Measurements from ENCODE around the gene NR1H3. TPM values are rescaled to one million over a fixed set of nuclear protein-coding genes. Genes with fewer than 3 reads are reported as not detected.

NR1H3 gene
- total and polyA plus RNA-seq, 10 of the 15 experiments (the other 5 are each of a cell fraction or from before 2014, with no cell fraction given) = 2.6 to 8.9 (median 4.5) TPM

- TF ChIP-seq CEBPZ (IDR thresholded peaks at IDR 0.05; ENCODE audit: low read depth, low read length) = no peak
- TF ChIP-seq ZNF207 (IDR thresholded peaks at IDR 0.05; ENCODE audit: borderline replicate concordance) = peak; percentile 34; the same call in 1 of the 2 replicates
- TF ChIP-seq KAT2A (conservative IDR thresholded peaks at IDR 0.05; ENCODE audit: control insufficient read depth, low read depth, low read length) = no peak
- TF ChIP-seq MEF2B (IDR thresholded peaks at IDR 0.05; ENCODE audit: partially characterized antibody, poor library complexity, severe bottlenecking) = no peak
- no peak for TF ChIP-seq PKNOX1 (IDR thresholded peaks at IDR 0.05)
- peak; percentile 38 for TF ChIP-seq NRF1 (conservative IDR thresholded peaks at IDR 0.05; ENCODE audit: low read depth, low read length)
Measured at GRCh38 chr11:47269829-47270305, 12.1 kb downstream of the NR1H3 start, which contains the start of gene MADD (continued).

Measured in GM12878 (cell line).